ENCODE data around the gene GGNBP2. TPM values are rescaled to one million over a fixed set of nuclear protein-coding genes. Genes with fewer than 3 reads are reported as not detected.

Gene GGNBP2
- total RNA-seq, 1 donor from 2014 or later, result 45.5 TPM

DNA sequence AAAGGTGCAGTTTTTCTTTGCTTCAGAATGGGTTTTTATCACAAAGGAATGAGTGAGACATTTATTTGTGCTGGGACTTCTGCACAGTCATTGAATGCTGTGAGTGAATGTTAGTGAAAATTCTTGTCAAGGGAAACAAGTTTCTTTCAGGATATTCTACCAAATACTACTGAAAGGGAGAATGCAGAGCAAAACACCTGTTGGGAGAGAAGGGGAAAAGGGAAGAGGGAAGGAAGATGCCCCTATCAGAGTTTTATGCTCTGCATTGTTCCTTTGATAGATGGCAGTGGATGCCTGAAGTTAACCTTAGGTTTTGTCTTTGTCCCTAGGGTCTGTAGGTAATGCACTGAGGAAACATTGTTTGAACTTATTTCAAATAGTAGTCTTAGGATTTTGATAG is 3.1 kb downstream of the GGNBP2 start:
- DNase-seq (ENCODE audit: extremely low read depth, low read depth, low spot score), result no peak

- DNase-seq (ENCODE audit: extremely low read depth, low read depth, low spot score), result no peak
These were observed 6.0 kb downstream of the GGNBP2 start for GRCh38 chr17:36550491-36551417.

DNA sequence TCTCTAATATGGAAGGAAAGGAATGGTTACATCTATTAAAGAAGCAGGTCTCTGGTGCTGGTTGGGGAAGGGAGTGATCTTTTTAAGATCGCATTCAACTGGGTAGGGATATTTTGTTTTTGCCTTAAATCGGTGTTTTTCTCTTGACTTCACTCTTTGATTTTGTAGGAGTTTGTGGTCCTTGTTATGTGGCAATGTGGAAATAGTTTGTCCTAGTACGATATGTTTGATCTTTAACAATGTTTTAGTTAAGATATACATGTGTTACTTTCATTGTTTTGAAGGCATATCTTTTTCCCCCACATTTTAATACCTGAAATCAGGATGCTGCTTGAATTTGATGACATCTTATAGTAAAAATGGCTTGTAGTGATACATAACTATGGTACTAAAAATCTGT is 8.7 kb downstream of the GGNBP2 start:
- no peak for DNase-seq (ENCODE audit: extremely low read depth, low read depth, low spot score)

GRCh38 chr17:36566081-36566480 is 21.4 kb downstream of the GGNBP2 start:
- DNase-seq (ENCODE audit: extremely low read depth, low read depth, low spot score), result no peak

GRCh38 chr17:36575028-36575427 is 30.3 kb downstream of the GGNBP2 start:
- no peak for DNase-seq (ENCODE audit: extremely low read depth, low read depth, low spot score)

DNA sequence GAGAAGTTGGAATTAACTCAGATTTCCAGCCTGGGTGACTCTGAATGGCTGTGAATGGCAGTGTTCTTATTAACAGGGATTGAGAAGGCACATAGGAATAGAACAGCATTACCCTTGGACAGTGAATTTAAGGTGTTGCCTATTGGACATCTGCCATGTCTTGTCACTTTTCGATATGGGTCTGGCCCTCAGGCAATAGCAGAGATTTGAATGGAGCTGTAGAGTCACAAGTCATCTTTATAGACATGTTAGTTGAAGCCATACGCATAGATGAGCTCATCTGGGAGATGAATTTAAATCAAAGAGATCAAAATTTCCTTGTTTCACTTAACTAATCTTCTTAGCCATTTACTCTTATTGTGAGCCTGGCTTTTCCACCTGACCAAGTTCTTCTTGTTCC is 32.1 kb downstream of the GGNBP2 start:
- DNase-seq (ENCODE audit: extremely low read depth, low read depth, low spot score), result no peak

GRCh38 chr17:36578671-36579070 is 34.0 kb downstream of the GGNBP2 start:
- no peak for DNase-seq (ENCODE audit: extremely low read depth, low read depth, low spot score)

DNA sequence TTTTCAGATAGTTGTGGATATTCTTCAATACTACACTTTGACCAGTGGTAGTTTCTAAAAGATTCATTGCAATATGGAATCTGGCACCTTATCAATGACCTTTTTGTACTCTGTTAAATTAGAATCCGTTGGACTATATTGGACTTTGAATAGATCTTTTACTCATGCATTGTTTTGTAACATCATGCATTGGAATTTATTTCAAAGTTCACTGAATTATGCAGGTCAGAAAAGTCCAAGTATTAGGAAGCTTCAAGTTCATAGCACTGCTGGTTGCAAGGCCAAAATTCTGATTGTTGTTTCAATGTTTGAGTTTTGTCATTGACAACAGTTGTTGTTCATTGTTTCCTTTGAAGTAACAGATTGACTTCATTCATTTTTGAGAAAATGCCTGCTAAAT is 39.1 kb downstream of the GGNBP2 start:
- DNase-seq (ENCODE audit: extremely low read depth, low read depth, low spot score), result no peak

DNA sequence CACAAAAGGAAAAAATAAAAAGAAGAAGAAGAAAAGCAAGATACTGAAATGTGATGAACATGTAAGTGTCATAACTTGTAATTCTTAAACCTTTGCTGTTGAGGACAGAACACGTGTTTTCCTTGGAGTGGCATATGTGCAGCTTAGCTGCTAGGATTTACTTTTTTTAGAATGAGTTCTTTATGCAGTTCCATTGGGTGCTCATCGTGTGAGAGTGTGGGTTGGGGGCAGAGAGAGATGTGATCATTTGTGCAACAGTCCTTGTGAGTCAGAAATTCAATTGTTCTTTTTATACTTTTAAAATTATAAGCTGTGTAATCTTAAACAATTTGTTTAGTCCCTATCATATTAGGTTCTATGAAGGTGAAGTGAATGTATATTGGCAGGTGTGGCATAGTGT is 41.4 kb downstream of the GGNBP2 start:
- no peak for DNase-seq (ENCODE audit: extremely low read depth, low read depth, low spot score)

- no peak for DNase-seq (ENCODE audit: extremely low read depth, low read depth, low spot score)
These were observed 45.4 kb downstream of the GGNBP2 start for GRCh38 chr17:36590082-36590481.

DNA sequence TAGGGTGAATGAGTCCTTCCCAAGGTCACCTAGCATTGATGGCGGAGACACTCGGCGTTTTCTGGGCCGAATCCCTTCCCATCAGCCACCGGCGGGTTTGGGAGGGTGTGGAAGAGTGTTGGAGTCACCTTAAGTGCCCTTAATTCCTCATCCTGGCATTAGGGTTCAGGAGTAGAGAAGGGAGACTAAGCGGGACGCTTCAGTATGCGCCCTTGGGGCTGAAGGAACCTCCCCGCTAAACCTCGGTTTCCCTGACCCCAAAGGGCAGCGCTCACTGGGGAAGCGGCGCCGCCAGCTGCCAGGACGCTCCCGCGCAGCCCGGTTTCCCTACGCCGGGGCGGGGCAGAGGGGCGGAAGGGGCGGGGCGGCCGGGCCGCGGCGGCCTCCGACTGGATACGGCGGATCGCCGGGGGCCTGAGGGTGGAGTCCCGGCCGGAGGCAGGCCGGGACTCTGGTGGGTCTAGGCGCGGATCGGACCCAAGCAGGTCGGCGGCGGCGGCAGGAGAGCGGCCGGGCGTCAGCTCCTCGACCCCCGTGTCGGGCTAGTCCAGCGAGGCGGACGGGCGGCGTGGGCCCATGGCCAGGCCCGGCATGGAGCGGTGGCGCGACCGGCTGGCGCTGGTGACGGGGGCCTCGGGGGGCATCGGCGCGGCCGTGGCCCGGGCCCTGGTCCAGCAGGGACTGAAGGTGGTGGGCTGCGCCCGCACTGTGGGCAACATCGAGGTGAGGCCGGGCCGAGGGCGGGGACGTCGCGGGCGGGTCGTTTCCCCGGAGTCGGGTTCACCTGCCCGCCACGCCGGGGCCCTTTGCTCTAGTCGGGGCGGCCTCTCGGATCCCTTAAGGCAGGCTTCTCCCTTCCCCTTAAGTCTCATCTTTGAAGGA is 47.0 kb downstream of the GGNBP2 start, which contains the start of gene DHRS11:
Gene DHRS11, plus strand, starts transcription at position 446 of the 882 bp plus-strand sequence. Its CDS starts 131 bp downstream, at position 577.
- DNase-seq (ENCODE audit: extremely low read depth, low read depth, low spot score), result no peak

GRCh38 chr17:36592316-36592715 is 47.6 kb downstream of the GGNBP2 start:
- no peak for DNase-seq (ENCODE audit: extremely low read depth, low read depth, low spot score)

GRCh38 chr17:36592716-36593321 is 48.1 kb downstream of the GGNBP2 start:
- no peak for DNase-seq (ENCODE audit: extremely low read depth, low read depth, low spot score)

DNA sequence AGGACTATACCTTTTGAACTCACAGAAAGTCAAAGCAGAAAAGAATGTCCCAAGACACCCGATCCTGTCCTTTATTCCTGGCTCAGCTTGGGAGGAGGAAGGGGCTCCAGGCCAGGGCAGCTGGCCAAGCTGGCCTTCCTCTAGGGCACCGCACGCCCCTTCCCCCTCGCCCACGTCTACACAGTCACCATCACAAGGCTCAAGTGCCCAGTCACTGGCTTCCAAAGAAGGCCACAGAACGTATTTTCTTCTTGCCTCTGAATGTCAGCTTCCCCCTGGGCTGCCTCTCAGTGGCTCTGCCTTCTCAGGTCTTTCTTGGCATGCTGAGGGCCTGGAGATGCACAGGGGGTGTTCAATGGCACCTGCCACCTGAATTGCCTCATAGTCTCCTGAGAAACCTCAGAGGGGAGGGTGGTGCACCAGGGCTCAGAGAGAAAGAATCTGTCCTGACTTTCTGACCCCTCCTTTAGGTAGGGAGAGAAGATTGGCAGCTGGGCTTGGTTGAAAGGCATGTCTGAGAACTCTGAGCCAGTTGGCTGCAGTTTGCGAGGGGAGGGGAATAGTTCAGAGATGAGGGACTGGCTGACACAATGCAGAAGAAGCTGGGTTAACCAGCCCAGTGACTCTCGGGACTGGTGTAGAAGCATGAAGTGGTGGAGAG is 49.1 kb downstream of the GGNBP2 start:
- no peak for DNase-seq (ENCODE audit: extremely low read depth, low read depth, low spot score)

DNA sequence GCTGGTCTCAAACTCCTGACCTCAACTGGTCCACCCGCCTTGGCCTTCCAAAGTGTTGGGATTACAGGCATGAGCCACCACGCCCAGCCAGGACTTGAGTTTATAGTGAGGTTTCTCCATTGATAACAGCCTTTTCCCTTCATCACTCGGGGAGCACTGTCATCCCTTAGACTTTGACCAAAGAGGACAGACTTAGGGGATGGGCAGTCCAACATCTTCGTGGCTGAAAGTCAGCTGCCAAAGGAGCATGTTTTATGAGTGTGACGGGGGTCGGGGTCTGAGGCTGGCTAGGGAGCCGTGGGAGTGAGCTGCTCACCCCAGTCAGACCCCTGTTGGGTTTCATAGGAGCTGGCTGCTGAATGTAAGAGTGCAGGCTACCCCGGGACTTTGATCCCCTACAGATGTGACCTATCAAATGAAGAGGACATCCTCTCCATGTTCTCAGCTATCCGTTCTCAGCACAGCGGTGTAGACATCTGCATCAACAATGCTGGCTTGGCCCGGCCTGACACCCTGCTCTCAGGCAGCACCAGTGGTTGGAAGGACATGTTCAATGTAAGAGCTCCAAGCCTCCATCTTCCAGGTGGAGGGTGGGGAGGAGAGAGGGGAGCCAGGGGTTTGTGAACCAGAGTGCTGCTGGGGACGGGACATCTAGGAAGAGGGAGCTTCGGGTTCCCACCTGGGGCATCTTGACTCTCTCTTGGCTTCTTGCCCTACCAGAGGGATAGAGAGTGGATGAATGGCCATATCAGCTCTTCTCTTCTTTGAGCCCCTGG is 50.1 kb downstream of the GGNBP2 start:
- DNase-seq (ENCODE audit: extremely low read depth, low read depth, low spot score), result no peak

- no peak for DNase-seq (ENCODE audit: extremely low read depth, low read depth, low spot score)
These were observed 52.5 kb downstream of the GGNBP2 start for GRCh38 chr17:36597226-36597625.

DNA sequence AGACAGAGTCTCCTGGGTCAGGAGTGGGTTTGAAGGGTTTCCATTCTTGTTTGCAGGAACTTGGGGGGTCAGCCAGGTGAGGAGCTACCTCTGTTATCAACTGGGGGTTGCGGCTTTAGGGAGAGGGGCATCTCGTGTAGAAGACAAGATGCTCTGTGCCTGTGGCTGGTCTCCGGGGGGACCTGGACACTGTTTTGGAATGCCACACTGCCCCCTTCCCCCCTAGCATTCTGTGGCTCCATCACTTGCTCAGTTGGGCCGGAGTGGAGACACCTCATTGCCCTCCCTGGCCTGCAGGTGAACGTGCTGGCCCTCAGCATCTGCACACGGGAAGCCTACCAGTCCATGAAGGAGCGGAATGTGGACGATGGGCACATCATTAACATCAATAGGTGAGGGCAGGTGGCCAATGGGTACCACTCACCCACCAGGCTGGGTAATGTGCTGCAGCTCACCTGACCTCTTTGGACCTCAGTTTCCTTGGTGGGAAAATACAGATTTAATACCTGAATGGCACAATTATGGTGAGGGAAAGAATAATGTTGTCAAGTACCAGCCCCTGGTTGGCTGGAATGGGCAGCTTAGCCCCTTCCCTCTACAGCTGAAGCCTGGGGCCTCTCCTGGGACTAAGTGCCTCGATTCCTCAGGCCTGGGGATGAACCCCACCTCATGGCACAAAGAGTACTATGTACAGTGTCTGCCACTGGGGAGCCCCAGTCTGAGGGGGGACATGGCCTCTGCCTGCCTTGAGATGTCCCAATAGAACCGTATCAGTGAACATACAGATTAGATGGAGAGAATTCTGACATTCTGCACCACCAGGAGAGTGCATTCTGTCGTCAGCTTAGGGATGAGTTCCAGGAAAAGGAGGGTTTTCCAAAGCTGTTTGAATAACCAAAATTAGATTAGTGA is 53.4 kb downstream of the GGNBP2 start:
- no peak for DNase-seq (ENCODE audit: extremely low read depth, low read depth, low spot score)

DNA sequence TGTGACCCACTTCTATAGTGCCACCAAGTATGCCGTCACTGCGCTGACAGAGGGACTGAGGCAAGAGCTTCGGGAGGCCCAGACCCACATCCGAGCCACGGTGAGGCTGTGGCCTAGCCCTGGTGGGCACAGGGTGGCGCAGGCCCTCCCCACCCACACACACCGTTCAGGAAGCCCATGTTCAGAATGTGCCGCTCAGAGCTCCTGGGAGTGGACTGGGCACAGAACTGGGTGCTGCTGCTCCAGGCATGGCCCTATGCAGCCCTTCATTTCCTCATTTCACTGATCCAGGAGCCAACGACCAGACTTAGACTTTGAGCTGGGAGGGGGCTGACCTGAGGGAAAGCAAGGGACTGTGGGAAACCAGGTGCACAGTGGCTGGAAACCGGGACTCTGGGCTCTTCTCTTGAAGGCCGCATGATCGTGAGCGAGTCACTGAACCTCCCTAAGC is 54.3 kb downstream of the GGNBP2 start:
- DNase-seq (ENCODE audit: extremely low read depth, low read depth, low spot score), result no peak

All from glomerular endothelial cell (primary cell).